Posterior vena cava (tissue), 2 donors: ENCODE results near the gene SORCS2. TPM values are rescaled to one million over a fixed set of nuclear protein-coding genes. Genes with fewer than 3 reads are reported as not detected.

ENCODE experiments used
- DNase-seq: peaks from one replicate; pipeline ENCODE4 v3.0.0-alpha.2; 2020; ENCODE audit warnings: low spot score
- intact Hi-C, 2 donors: fragments of 100-400 bp; cut with DNase I; formaldehyde crosslinking; loops; one replicate each; pipeline versions ENCODE4 v1.14.1 to v1.14.2; 2022 to 2023
- total RNA-seq, 2 donors: library from RNA; stranded (reverse); fragmentation: NEBNext Ultra II Directional; extraction: Animal tissue kit (Norgen Biotek cat#: 25700); gene quantifications; one replicate each; pipeline ENCODE4 v1.2.1, GENCODE V29; 2021
- donor health status: DM: yes; HTN: yes; CAD: no.
- donor health status: DM: yes; HTN: yes; CAD: no.

SORCS2 gene
- total RNA-seq, 2 donors from 2014 or later = 5.0 to 11.9 TPM

DNA sequence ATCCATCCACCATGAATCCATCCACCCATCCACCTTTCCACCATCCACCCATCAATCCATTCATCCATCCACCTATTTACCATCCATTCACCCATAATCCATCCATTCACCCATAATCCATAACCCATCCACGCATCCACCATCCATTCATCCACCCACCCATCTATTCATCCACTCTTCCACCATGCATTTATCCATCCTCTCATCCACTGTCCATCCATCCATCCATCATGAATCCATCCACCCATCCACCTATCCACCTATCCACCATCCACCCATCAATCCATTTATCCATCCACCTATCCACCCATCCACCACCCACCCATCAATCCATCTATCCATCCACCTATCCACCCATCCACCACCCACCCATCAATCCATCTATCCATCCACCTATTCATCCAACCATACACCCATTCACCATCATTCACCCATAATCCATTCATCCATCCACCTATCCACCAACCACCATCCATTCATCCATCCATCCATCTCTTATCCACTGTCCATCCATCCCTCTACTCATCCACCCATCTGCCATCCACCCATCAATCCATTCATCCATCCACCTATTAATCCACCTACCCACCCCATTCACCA lies 422.1 kb downstream of the SORCS2 start:
- DNase-seq = no peak
- intact Hi-C loops = no loop called here

DNA sequence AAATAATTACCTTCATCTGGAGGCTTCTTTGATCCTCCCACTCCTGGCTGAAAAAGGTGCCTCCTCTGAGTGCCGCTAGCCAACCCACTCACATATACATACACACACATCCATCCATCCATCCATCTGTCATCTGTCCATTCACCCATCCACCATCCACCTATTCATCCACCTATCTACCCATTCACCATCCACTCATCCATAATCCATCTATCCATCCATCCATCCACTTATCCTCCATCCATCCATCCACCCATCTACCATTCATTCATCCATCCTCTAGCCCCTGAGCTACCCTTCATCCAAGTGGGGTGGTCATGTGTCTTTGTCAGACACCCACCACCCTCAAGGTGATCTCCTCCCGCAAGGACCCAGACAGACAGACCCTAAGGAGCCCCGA lies 423.9 kb downstream of the SORCS2 start:
- intact Hi-C loops = no loop called here

DNA sequence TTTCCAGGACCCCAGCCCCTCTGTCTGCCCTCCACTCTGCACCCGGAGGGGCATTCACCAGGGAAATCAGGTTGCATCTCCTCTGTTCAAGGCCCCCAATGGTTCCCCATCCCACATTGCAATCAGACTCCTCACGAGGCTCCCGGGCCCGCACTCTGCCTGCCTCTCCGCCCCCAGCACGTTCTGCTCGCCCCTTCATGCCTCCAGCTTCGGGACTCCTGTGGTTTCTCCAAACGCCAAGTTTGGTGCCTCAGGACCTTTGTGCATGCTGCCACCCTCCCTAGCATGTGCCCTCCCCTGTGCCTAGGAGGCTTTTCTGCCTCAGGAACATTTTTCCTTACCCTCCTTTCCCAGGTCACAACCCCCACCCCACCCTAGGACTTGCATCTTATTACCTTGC lies 426.0 kb downstream of the SORCS2 start:
- no peak for DNase-seq
- intact Hi-C loops = no loop called here

More for the DNA sequence above, 423.9 kb downstream of the SORCS2 start:
- no peak for DNase-seq

DNA sequence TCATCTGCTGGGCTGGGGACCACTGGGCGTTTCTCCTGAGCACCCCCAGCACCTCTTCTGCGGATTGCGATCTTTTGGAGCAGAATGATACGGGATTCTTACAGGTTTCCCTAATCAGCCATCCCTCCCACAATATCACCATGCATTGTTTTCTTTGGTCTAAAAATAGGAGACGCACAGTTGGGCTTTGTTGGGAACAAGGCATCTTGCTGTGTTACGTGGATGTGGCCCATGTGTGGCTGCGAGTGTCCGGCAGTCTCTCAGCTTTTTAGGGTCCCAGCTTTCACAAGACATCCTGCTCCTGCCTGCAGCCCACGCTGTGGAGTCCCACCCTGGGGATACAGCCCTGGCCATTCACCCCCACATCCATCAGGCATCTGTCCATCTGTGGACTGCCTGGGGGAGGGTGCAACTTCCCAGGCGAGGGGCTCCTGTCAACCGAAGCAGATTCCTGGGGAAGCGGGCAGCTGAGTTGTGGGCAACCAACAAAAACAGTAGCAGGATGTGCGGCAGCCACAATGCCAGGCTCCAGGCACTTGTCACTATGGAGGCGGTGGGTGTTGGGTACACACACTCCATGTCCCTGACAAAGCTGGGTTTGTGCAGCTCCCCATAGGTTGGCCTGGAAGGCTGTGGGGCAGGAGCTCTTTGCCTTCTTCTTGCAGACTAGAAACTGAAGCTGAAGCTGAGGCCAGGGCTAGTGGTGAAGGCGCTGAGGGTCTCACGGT lies 427.9 kb downstream of the SORCS2 start:
- intact Hi-C loops = loop anchor here in 1 of 2 donors (1.0 kb wide), 1 partner anchor 169 kb away; no protein-coding TSS in a partner anchor

DNA sequence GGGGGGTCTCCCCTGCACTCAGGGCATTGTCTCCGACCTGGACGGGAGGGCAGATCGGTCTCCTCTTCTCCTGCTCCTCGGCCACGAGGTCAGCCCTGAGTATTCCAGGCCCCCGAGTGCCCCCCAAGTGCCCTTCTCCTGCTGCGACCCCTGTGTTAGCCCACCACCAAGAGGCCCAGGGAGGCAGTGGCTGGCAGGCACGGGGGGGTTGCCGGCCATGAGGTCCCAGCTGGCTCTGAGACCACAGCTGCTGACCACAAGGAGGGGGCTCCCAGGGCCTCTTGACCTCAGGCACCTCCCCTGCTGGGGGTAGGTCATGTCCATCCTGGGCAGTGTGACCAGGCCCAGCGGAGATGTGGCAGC lies 428.5 kb downstream of the SORCS2 start:
- intact Hi-C loops = loop anchor here in 1 of 2 donors (1.0 kb wide), 1 partner anchor 169 kb away; no protein-coding TSS in a partner anchor
- no peak for DNase-seq

More for the DNA sequence above, 427.9 kb downstream of the SORCS2 start:
- no peak for DNase-seq

DNA sequence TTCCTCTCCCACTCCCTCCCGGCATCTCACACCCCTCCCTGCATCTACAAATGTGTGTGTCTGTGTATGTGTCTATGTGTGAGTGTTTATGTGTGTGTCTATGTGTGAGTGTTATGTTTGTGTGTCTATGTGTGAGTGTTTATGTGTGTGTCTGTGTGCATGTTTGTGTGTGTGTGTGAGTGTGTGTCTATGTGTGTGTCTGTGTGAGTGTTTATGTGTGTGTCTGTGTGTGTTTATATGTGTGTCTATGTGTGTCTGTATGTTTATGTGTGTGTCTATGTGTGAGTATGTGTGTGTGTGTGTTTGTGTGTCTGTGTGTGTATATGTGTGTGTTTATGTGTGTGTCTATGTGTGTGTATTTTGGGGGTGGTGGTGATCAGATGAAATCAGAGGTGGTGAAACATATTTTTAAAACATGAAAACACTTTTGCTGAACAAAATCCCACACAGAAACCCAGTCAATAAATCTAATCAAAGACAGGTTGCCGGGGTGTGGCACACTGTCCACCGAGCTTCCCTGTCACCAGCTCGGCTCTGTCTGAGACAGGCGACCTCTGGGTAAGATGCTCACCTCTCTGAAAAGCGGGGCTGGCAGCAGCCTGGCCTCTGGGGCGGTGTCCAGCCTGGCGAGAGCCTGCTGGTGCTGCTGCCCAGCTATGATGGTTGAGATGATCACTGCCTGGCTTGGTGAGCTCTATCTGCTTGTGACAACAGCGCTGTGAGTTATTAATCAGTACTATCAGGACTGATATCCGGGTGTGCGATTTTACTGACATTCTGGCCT lies 429.1 kb downstream of the SORCS2 start:
- DNase-seq = no peak
- intact Hi-C loops = no loop called here

DNA sequence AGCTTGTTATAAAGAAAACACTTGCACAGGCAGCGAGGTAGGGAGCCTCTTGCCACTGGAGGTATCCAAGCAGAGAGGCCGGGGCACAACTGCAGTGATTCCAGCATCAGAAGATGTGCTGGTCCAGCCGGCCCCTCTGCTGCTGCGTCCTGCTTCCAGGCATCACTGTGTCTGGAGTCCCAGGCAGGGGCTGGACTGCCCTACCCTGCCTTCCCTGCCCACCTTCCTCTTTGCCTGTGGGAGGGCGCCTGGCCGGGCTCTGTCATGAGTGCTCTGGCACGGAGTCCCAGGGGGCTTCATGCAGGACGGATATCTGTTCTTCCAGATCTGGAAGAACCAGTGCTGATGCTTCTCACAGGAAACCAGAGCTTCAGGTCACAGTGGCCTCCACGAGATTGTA lies 430.0 kb downstream of the SORCS2 start:
- no peak for DNase-seq
- intact Hi-C loops = no loop called here

DNA sequence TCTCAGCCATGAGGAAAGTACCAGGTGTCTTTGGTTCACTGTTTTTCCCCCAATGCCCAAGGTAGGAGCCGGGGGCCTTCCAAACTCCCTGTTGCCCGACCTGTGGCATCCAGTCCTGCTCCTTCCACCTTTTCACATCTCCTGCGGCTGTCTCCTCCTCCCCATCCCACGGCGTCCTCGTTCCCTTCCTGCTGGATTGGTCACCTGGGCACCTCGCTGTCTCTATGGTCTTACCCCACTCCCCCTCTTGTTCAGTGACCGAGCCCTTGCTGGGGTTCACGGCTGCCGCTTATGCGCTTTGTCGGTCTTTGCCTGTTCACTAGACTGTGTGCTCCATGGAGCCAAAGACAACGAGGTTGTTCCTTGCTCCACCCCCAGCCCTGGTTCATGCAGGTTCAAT lies 431.1 kb downstream of the SORCS2 start:
- no peak for DNase-seq

DNA sequence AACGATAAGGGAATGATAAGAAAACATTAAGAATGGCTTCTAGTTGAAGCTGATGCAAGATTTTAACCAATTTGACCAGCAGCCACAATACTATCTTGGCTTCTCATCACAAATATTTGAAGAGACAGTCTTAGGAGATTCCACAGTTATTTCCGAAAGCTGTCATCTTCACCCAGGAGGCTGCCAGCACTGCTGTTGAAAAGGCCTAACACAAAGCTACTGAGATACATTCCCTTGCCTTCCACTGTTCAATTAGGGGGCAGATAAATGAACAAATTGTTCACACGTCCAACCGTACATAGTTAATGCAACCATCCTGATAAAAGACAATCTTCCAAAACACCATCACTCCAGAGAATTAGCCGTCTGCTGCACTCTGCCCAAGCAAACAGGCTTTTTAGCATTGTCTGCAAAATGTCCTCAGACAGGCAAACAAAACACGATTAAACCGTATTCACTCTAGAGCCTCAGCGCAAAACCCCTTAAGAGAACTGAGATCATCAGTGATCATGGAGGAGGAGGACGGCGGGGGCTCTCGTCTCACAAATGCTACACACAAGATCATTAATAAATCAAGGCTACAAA lies 432.1 kb downstream of the SORCS2 start:
- DNase-seq = no peak
- intact Hi-C loops = no loop called here

More for the DNA sequence above, 431.1 kb downstream of the SORCS2 start:
- intact Hi-C loops = no loop called here

DNA sequence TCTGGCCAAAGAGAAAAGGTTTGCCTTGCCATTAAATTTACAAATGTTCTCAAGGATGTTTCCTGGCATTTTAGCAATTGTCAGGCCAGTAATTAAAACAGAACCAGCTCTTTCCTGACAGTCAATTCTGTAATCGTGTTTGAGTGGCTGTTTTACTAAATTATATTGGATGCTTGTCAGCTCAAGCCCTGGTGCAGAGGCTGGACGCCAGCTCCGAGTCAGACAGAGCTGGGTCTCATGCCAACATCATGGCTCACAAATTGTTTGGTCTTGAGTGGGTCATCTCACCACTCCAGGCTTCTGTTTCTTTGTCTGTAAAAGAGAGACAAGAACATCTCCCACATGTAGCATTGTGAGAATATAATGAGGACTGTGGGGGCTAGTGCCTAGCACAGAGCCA lies 432.7 kb downstream of the SORCS2 start:
- no peak for DNase-seq
- intact Hi-C loops = no loop called here

DNA sequence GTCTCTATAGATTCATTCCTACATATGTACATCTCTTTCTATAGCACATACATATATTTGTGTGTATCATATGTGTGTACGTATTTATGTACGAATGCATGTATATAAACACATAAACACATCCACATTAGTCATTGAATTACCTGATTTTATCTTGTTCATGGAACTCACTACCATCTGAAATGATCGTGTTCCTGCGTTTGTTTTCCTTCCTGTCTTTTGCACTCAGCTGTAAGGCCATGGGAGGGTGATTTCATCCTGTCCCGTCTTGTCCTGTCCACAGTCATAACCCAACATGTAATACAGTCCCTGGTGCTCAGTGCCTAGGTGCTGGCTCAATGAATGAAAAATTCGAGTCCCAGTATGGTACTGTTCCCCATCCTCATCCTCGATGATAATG lies 434.2 kb downstream of the SORCS2 start:
- intact Hi-C loops = no loop called here
- DNase-seq = no peak

DNA sequence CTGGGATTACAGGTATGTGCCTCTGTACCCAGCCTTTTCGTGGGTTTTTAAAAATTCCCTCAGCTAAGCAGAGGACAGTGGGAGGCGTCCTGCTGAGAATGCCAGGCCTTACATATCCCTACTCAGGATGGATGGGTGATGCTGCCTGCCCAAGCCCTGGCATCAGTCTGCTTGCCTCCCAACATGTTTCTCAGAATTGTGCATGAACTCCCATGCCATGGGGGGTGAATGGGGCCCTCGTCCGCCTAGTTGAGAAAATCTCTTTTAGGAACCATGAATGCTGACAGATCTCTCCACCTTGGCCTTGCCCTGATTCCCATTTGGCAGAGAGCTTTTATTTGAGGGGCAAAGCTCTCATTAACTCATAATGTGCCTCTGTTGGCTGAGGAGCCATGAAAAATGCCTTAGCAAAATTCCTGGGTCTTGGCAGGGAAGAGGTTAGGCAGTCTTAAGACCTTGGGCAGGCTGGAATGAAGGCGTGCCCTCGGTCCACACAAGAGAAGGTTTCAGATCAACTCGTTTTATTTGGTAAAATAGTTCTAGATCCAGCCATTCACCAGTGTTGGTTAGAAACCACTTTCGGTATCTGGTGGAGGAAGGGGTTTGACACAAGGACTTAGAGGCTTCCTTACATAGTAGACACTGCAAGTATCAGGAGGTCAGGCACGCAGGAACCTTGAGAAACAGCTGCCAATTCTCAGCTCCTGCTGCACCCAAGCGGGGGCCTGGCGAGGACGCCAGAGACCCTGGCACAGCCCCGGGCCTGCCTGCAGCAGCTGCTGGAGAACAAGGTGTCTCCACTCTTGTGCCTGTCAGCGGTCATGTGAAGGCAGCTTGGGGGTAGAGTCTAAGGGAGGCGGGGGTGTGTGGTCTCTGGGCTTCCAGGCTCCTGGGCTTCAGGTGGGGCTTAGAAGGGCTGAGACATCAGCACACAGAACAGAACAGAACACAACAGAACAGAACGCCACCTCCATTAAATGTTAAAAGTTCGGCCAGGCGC lies 435.2 kb downstream of the SORCS2 start:
- DNase-seq = no peak
- intact Hi-C loops = no loop called here

DNA sequence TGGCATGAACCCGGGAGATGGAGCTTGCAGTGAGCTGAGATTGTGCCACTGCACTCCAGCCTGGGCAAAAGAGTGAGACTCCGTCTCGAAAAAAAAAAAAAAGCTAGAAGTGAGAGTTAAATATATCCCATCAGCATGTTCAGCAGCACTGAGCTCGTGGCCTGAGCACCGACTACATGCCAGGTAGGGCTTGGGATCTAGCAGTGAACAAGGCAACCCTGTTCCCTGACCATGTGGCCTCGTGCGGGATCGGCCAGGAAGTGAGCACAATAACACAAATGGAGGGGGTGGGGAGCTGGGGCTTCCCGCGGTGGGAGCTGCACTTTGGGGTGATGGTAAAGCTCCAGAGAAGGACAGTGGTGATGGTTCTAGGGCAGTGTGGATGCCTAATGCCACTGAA lies 436.1 kb downstream of the SORCS2 start:
- intact Hi-C loops = no loop called here
- no peak for DNase-seq

DNA sequence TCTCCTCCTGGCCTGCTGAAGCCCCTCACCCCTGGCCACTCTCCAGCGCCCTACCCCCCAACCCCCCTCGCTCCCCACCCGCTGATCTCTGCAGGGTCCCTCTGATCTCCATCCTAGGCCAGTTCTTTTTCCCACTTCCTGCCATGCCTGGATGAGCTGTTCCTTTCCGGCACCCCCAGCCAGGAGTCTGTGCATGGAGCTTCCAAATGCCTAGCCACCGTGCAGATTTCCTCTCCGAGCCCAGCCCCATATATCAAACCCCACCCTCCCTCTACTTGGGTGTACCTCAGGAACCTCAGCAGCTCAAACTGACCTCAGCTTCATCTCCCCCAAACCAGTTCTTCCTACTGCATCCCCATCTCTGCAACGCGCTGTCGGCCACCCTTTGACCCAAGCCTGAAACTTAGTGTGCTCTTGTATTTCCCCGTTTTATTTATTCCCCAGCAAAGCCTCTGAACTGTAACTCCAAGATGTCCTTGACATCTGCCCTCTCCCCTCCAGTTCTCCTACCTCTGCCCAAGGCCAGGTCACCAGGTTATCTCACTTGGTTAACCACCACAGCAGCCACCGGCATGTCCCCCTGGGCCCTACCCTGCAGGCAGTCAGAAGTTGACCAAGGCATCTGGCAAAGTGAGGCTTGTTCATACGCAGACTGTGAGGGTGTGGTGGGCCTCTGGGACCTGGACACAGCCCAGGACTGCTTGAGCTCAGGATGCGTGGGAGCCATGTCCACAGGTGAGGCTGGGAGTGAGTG lies 437.3 kb downstream of the SORCS2 start:
- intact Hi-C loops = no loop called here
- no peak for DNase-seq

DNA sequence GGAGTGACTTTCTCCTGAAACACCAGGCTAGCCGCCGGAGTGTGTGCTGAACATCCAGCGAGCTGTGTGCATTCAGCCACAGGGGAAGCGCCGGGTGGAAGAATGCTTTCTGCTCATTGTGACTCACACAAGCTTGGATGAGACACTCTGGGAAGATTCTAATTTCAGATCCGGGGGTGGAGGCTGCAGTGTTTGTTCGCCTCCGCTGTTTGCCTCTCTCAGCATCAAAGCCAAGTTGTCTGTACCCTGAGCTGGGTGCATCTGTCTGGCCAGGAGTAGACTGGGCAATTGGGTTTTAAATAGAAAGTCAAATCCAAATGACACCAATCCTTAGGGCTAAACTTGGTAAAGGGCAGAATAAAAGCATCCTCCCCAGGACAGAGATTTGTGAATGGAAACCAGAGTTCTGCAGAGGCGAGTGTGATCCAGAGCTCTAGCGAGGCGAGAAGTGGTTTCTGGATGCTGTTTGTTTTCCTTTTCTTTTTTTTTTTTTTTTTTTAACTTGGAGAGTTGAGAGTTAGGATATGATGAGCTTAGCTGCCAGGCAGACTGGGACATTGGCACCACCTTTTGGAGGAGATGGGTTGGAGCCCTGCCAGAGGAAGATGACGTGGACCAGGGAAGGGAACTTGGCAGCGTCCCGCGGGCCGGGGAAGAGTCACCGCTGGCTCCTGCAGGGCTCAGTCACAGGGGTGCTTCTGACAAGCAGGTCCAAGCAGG lies 438.4 kb downstream of the SORCS2 start:
- intact Hi-C loops = no loop called here
- DNase-seq = peak; percentile 90

DNA sequence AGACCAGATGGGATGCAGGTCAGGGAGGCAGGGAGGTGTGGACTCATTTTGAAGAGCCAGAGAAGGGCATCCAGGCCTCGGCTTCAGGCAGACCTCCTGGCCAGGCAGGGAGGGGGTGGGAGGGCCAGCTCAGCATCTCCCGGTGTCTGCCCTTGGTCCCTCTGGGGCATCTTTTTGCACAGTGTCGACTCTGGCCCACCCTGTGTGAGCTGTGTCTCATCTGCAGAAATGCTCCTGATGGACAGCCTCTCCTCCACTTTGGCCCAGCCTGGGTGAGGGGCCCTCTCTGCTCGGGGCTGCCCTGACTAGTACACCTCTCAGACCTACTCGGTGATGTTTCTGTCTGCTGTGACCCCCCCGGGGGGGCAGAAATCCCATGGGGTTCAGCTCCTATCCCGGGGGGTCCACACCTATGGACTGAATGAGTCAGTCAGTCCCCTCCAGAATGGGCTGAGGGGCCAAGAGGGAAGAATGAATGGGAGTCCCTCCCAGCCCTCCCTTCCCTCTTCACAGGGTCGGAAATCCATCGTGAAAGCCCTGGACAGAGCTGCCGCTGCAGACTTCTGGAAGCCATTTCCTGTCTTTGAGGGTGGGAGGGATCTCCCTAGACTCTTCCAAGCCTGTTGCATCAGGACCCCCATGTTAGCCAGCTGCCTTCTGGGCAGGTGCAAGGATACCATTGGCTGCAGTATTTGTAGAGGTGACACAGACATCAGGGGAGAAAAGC lies 439.1 kb downstream of the SORCS2 start:
- no peak for DNase-seq
- intact Hi-C loops = no loop called here

DNA sequence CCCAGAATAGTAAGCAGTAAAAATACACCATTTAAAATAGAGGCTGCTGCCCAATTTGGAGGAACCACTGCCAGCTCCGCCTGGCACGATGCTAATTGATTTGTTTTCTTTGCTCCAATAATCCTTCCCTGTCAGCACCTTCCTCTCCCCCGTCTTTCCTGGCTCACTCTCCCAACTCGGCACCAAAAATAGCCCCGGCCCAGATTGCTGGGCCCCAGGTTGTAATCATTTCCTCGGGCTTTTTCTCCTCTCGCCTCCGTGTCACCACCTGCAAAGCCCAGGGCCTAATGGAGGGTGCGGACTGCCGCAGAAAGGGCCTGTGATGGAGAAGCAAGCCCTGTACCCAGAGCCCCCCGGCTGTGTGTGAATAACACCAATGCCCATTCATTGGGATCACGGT lies 440.0 kb downstream of the SORCS2 start:
- intact Hi-C loops = no loop called here
- no peak for DNase-seq
